CD4-positive, alpha-beta T cell (primary cell): ENCODE data around the gene LRRC45. TPM values are rescaled to one million over a fixed set of nuclear protein-coding genes. Genes with fewer than 3 reads are reported as not detected.
A peak's percentile ranks its signal among the peaks of the same experiment; 100 is the strongest.

Experiments used
- ATAC-seq: fragments of 200-7000 bp; cut with Tn5 transposase; one replicate; pipeline ENCODE4 v1.10.0; 2022; ENCODE audit warnings: mild to moderate bottlenecking; ENCODE audit not compliant: poor library complexity
- CTCF ChIA-PET: fragments of 350-600 bp; sonication (Branson Sonifier 250); formaldehyde crosslinking; loops from one replicate; lab custom pipeline; 2021; ENCODE audit warnings: antibody characterized with exemption, inconsistent platforms; lab: Charles Lee
- POLR2A ChIA-PET: fragments of 350-600 bp; sonication (Branson Sonifier 250); formaldehyde crosslinking; loops from one replicate; lab custom pipeline; 2021; ENCODE audit warnings: antibody characterized with exemption, inconsistent platforms; lab: Charles Lee
- DNase-seq, 14 experiments: peaks; one replicate each; pipeline ENCODE4 v3.0.0-alpha.2; 2013 to 2020; ENCODE audit warnings: mixed read lengths in 2 of 14
- H3K27ac ChIP-seq, 2 donors: one replicate each; pipeline versions ENCODE4 v1.5.1 to v1.7.0; 2013; ENCODE audit warnings: low read length in 2 of 2, low read depth in 1 of 2, mild to moderate bottlenecking in 1 of 2
- H3K27me3 ChIP-seq, 2 experiments: 1 replicate in 1 of 2; 2 replicates in 1 of 2; pipeline versions ENCODE4 v1.6.1 to v1.7.0; 2013; ENCODE audit warnings: low read length in 2 of 2, control low read depth in 1 of 2, mild to moderate bottlenecking in 1 of 2, moderate library complexity in 1 of 2; ENCODE audit not compliant: insufficient read depth in 2 of 2, control insufficient read depth in 1 of 2
- H3K36me3 ChIP-seq: one replicate; pipeline ENCODE4 v1.6.1; 2013; ENCODE audit warnings: low read length, control low read depth; ENCODE audit not compliant: insufficient read depth
- H3K4me1 ChIP-seq: one replicate; pipeline ENCODE4 v1.6.1; 2013; ENCODE audit warnings: low read length, control low read depth; ENCODE audit not compliant: insufficient read depth
- H3K4me3 ChIP-seq: one replicate; pipeline ENCODE4 v1.5.1; 2013; ENCODE audit warnings: mild to moderate bottlenecking, low read length, moderate library complexity
- H3K9me3 ChIP-seq, 2 experiments: 1 replicate in 1 of 2; 2 replicates in 1 of 2; pipeline versions ENCODE4 v1.6.1 to v1.7.0; 2013; ENCODE audit warnings: low read length in 2 of 2, mild to moderate bottlenecking in 2 of 2, control low read depth in 1 of 2, moderate library complexity in 1 of 2; ENCODE audit not compliant: control insufficient read depth in 1 of 2, insufficient read depth in 1 of 2
- H3K27ac Mint-ChIP-seq: one replicate; pipeline ENCODE4 v1.8.0; 2020; ENCODE audit warnings: mixed read lengths
- H3K27me3 Mint-ChIP-seq: one replicate; pipeline ENCODE4 v1.8.0; 2021; ENCODE audit warnings: mixed read lengths
- H3K36me3 Mint-ChIP-seq: one replicate; pipeline ENCODE4 v1.8.0; 2021; ENCODE audit warnings: low read depth, mixed read lengths
- H3K4me1 Mint-ChIP-seq: one replicate; pipeline ENCODE4 v1.8.0; 2021; ENCODE audit warnings: low read depth, mixed read lengths
- H3K4me3 Mint-ChIP-seq: one replicate; pipeline ENCODE4 v1.8.0; 2020; ENCODE audit warnings: mild to moderate bottlenecking, mixed read lengths
- H3K9me3 Mint-ChIP-seq: one replicate; pipeline ENCODE4 v1.8.0; 2020; ENCODE audit warnings: mixed read lengths
- intact Hi-C, 2 experiments: fragments of 100-400 bp; cut with DNase I in 1 of 2; cut with micrococcal nuclease in 1 of 2; formaldehyde crosslinking; loops; one replicate each; pipeline versions ENCODE4 v1.15.1 to v1.9.0; 2023 to 2025; cut with DNase I, micrococcal nuclease
- total RNA-seq, 174 experiments: library from RNA in 2 of 174; stranded (reverse) in 2 of 174; gene quantifications; one replicate each; pipeline ENCODE4 v1.2.3 and lab custom pipeline; 2021 to 2026
- TF ChIP-seq, protein P1 (sequence below): fragments of 200-600 bp; IDR thresholded peaks from one replicate; pipeline ENCODE4 v1.8.0; 2022; ENCODE audit warnings: antibody characterized with exemption, mild to moderate bottlenecking

LRRC45 gene
- total RNA-seq, 2 experiments from 2014 or later: 17.7 to 17.9 TPM

DNA sequence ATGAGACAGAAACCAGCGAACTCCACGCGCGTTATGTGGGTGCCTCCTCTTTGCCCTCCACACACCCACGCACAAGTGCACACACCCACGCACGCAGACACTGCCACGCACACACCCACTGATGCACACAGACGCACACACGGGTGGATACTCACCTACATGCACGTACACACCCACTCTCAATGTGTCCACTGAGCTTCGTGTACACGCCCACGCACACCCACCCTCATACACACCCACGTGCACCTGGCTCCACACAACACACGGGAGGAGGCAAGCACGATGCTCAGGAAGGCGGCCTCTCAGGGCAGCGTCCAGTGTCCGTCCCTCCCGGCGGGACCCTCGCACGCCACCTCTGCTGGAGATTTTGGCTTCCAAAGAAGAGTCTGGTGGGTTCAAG is 24.3 kb downstream of the LRRC45 start:
- no peaks in the 10 kb centered on the region for H3K9me3 Mint-ChIP-seq
- no peaks in the 10 kb centered on the region for H3K27me3 Mint-ChIP-seq
- DNase-seq: no peak
- Histone ChIP-seq H3K27ac (no peak overlapping the region), H3K4me1 (peaks cover 21% of the 10 kb centered on the region), H3K9me3 (no peaks in the 10 kb centered on the region), H3K27me3 (no peaks in the 10 kb centered on the region), H3K36me3 (peaks cover 5% of the 10 kb centered on the region), H3K4me3 (no peak overlapping the region)
- CTCF ChIA-PET: no interaction called here
- H3K4me3 Mint-ChIP-seq: peak overlapping the region; percentile 60
- H3K36me3 Mint-ChIP-seq: peaks cover 9% of the 10 kb centered on the region
- no peak for ATAC-seq
- intact Hi-C loops: no loop called here
- POLR2A ChIA-PET: no interaction called here
- peaks cover 14% of the 10 kb centered on the region for H3K4me1 Mint-ChIP-seq
- no peak overlapping the region for H3K27ac Mint-ChIP-seq
- TF ChIP-seq, protein P1, sequence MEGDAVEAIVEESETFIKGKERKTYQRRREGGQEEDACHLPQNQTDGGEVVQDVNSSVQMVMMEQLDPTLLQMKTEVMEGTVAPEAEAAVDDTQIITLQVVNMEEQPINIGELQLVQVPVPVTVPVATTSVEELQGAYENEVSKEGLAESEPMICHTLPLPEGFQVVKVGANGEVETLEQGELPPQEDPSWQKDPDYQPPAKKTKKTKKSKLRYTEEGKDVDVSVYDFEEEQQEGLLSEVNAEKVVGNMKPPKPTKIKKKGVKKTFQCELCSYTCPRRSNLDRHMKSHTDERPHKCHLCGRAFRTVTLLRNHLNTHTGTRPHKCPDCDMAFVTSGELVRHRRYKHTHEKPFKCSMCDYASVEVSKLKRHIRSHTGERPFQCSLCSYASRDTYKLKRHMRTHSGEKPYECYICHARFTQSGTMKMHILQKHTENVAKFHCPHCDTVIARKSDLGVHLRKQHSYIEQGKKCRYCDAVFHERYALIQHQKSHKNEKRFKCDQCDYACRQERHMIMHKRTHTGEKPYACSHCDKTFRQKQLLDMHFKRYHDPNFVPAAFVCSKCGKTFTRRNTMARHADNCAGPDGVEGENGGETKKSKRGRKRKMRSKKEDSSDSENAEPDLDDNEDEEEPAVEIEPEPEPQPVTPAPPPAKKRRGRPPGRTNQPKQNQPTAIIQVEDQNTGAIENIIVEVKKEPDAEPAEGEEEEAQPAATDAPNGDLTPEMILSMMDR: no peak

DNA sequence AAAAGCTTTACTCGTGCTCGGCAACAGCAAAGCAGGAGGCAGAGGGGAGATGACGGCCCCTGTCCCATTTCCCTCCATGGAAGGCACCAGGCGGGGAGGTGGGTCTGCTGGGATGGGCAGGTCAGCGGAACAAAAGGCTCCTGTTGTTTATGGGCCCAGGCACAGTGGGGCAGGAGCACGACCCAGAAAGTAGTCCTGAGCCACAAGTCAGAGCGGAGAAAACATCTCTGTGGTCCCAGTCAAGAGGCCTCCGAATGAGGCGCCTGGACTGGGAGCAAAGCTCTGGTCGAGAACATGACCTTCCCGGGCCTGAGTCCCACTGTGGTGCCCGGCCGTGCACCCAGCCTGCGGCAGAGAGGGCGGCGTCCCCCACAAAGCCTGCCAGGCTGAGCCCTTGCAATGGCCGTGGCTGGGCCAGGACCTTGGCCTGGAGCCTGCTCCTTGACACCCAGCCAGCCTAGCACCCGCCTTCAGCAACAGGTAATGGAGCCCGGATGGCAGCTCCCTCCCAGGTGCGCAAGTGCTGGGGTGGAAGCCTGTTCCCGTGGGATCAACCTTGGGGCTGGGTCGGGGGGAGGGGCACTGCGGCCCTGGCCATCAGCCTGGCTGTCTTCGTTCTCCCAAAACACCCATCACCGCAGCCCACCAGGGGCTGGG is 24.9 kb downstream of the LRRC45 start:
- DNase-seq: no peak
- H3K27me3 ChIP-seq: no peaks in the 10 kb centered on the region
- TF ChIP-seq, protein P1: no peak
- H3K4me1 Mint-ChIP-seq: peaks cover 14% of the 10 kb centered on the region
- intact Hi-C loops: no loop called here
- H3K9me3 ChIP-seq: no peaks in the 10 kb centered on the region
- H3K27ac Mint-ChIP-seq: no peak overlapping the region
- H3K9me3 Mint-ChIP-seq: no peaks in the 10 kb centered on the region
- H3K27me3 Mint-ChIP-seq: no peaks in the 10 kb centered on the region
- H3K4me3 Mint-ChIP-seq: peak overlapping the region; percentile 60
- no peak overlapping the region for H3K4me3 ChIP-seq
- H3K36me3 Mint-ChIP-seq: peaks cover 9% of the 10 kb centered on the region
- no peak overlapping the region for H3K27ac ChIP-seq
- H3K4me1 ChIP-seq: peaks cover 27% of the 10 kb centered on the region
- POLR2A ChIA-PET: no interaction called here
- no peak for ATAC-seq
- peaks cover 5% of the 10 kb centered on the region for H3K36me3 ChIP-seq
- CTCF ChIA-PET: no interaction called here

DNA sequence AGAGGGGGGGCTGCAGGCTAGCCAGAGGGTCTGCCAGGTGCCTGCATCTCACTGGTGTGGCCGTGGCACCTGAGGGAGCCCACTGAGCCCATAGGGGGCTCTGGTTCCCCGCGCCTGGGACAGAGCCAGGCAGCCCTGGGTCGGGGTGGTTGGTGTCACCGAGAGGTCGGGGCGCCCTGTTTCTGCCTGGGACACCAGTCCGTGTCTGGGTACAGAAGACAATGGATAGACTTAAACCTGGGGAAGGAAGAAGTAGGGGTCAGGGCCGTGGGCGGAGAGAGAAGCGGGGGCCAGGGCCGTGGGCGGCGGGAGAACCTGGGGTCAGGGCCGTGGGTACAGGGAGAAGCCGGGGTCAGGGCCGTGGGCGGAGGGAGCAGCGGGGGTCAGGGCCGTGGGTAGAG is 25.5 kb downstream of the LRRC45 start:
- Histone ChIP-seq H3K36me3 (peaks cover 5% of the 10 kb centered on the region), H3K4me1 (peaks cover 33% of the 10 kb centered on the region), H3K4me3 (no peak overlapping the region), H3K27me3 (no peaks in the 10 kb centered on the region), H3K9me3 (no peaks in the 10 kb centered on the region), H3K27ac (no peak overlapping the region)
- H3K9me3 Mint-ChIP-seq: no peaks in the 10 kb centered on the region
- peaks cover 9% of the 10 kb centered on the region for H3K36me3 Mint-ChIP-seq
- ChIA-PET CTCF (no interaction called here), POLR2A (no interaction called here)
- H3K27ac Mint-ChIP-seq: no peak overlapping the region
- H3K4me1 Mint-ChIP-seq: peaks cover 14% of the 10 kb centered on the region
- ATAC-seq: no peak
- H3K27me3 Mint-ChIP-seq: no peaks in the 10 kb centered on the region
- no peak for DNase-seq
- peak overlapping the region; percentile 48 for H3K4me3 Mint-ChIP-seq
- intact Hi-C loops: no loop called here
- TF ChIP-seq, protein P1: no peak
